ENCODE measurements around the gene TGFBR3.

The TGFBR3 gene

DNA sequence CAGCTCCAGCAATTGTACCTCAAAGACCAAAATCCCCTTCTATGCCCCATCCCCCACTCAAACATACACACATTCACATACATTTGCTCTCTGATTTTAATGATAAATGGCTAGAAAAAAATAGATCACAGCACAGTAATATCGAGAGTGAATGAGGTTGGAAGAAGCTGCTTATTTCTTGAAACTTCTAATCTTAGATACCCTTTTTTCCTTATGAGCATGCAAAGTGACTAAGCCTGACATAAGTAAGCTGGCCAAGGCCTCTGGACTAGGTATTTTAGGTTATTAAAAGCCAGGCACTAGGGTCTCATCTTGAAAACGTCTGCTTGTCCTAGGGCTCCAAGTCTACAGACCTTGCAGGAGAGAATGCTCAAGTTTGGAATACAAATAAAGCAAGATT is 133.6 kb downstream of the TGFBR3 start:
- no peak for DNase-seq

- no peak for DNase-seq
These were observed 134.7 kb downstream of the TGFBR3 start for GRCh38 chr1:91751275-91751674.

GRCh38 chr1:91750398-91750996 is 135.5 kb downstream of the TGFBR3 start:
- DNase-seq = no peak

GRCh38 chr1:91749788-91750231 is 136.1 kb downstream of the TGFBR3 start:
- no peak for DNase-seq

DNA sequence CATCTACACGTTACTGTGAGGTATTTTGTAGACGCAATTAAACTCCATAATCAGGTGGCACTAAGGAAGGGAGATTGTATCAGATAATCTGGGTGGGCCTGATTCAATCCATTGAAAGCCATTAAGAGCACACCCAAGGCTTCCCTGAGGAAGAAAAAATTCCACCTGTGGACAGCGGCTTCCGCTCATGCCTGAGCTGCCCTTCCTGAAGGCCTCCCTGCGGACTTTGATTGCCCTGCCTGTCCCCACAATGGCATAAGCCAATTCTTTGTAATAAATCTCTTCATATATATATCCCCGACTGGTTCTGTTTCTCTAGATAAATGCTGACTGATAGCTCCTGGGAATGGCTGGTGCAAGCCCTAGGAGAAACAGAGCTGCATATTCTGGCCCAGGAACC is 138.3 kb downstream of the TGFBR3 start:
- DNase-seq = no peak

- DNase-seq = no peak
These were observed 139.1 kb downstream of the TGFBR3 start for GRCh38 chr1:91746728-91747338.

DNA sequence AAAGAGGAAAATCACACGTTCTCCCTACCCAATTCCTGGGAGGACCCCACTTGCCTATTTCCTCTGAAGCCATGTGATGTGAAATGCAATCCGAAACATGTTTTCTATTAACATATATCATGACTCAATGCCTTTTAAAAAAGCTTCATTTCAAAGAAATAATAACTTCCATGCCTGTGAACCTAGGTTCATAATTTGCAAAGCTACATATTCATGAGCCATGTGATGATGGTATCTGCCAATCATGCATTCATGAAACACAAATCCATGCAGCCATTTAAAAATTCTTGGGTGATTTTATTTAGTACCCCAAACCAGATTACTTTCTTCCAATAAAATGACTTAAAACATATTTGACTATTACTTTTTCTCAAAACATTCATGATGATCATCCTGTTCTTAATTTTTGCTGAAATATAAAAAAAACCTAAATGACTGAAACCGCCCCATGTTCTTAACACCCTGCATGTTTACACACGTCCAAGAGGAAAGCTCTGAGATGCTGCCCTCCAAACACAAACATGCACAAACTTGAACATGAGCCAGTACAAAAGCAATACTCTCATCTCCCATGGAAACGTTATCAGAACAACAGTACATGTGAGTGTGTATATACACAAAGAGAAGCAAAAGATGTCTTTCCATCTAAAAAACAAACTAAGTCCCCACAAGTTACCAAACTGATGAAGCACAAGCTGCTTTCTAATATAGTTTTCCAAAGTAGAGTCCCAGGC is 140.1 kb downstream of the TGFBR3 start:
- no peak for DNase-seq

DNA sequence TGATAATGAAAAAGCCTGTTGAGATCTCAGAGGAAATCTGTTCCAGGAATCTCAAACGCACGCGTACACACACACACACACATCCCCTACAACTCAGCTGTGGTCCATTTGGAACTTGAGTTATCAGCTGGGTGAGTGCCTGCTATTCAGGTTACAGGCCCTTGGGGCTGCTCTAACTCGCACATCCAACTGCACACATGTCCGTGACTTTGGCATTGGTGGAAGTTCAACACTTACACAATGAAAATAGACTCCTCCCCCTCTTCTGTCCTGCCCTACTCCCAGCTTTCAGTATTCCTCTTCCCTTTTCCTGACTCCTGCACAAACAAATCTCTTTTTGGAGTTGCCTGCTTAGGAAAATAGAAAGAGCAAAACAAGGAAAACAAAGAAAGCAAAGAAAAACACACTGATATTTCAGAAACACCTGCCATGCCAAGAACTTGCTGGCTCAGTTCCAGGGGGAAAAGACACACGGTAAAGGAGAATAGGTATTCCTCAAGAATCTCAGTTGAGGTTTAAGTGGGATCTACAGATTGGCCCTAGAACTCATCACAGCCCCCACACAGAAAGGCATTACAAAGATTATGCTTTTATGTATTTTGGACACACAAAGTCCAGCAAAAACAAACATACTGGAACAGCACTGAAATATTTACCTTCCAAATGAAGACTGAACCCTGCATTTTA is 140.9 kb downstream of the TGFBR3 start:
- no peak for DNase-seq

GRCh38 chr1:91742848-91743292 is 143.1 kb downstream of the TGFBR3 start:
- no peak for DNase-seq

DNA sequence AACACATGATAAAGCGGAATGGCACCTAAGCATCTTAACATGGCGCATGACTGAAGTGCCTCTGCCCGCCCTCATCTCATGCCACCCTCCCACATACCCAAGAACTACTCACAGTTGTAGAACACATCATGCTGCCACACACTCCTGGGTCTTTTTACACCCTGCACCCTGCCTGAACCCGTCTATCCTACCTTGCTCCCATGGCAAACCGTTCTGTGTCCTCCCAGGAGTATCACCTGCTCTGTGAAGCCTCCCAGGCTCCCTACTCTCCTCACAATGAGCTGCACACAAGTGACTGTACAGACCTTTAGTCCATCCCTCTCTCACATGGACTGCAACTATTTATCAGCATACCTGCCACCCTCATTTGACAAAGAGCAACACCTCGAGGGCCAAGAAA is 144.0 kb downstream of the TGFBR3 start:
- no peak for DNase-seq

DNA sequence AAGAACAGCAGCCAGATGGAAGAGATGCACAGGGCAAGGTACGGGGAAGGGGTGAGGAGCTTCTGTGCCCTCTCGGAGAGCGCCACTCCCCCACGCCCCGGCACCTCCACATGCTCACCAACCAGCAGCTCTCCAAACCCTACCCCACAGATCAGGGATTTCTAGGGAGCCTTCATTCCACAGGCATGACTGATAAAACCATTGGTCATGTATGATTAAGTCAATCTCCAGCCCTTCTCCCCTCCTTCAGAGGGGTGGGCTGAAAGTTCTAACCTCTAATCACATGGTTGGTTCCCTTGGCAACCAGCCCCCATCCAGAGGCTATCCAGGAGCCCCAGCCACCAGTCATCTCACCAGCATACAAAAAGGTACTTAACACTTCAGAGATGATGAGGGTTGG is 144.7 kb downstream of the TGFBR3 start:
- no peak for DNase-seq

DNA sequence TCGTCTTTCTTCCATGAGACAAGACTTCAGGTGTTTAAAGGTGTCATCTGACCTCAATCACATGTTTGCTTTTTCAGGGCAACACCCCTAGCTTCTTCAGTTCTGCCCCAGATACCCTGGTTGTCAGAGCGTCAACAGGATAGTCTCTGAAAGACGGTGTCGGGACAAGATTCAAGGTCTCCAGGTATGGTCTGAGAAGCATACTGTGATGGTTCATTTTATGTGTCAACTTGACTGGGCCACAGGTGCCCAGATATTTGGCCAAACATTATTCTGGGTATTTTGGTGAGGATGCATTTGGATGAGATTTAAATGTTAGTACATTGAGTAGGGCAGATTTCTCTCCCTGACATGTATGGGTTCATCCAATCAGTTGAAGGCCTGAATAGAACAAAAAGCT is 148.3 kb downstream of the TGFBR3 start:
- DNase-seq = no peak

DNA sequence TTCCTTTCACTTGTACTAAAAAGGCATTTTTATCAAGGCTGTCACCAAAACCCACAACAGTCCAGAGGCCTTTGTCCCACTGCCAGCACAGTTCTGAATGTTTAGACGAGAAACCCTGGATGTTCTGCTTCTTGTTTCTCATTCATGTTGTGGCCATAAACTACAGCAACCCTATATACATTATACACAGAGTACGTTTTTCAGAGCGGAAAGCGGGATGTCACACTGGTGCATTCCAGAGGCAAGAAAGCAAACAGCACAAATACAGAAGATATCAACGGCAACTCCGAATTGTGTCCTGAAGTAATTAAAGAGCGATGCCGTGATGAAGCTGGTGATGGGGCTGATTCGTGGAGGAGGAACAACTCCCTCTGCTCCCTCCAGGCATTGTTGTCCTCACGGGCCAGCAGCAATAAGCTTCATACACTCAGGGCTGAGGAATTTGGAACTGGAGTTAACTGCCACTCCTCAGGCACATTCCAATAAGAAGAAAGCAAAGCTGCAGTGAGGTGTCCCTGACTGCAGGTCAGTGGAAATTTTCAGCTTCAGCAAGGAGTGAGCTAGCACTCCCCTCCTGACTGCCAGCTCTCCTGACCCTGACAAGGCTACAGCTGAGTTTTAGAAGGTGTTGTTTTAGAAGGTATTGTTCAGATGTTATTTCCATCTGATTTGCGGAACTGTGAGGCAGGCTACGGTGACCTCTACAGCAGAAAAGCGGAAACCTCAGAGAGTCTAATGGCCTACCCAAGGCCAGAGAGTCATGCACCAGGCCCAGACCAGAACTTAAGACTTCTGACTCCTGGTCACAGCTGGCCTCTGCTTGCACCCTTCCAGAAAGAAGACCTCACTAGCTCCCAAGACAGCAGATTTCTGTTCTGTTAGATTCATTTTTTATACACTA is 149.0 kb downstream of the TGFBR3 start:
- no peak for DNase-seq

DNA sequence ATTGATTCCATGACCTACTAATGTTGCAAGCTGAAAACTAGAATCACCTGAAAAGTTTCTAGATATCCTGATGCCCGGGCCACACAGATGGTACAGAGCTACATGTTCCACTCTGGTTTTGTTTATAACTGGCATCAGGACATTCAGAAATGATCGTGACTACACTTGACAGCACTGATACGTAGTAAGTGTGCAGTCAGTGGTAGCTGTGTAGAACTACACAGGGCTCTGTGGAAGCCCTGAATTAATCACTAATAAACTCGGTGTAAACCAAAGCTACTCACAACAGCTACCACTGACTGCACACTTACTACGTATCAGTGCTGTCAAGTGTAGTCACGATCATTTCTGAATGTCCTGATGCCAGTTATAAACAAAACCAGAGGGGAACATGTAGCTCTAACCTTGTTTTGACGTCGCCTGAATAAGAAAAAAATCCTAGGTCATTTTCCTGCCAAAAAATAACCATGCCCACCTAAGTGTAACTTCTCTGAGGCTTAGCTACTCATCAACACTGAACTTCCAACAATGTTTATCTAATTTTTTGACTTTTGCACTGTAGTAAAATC is 149.7 kb downstream of the TGFBR3 start:
- no peak for DNase-seq

- no peak for DNase-seq
These were observed 150.6 kb downstream of the TGFBR3 start for GRCh38 chr1:91735266-91735845.

DNA sequence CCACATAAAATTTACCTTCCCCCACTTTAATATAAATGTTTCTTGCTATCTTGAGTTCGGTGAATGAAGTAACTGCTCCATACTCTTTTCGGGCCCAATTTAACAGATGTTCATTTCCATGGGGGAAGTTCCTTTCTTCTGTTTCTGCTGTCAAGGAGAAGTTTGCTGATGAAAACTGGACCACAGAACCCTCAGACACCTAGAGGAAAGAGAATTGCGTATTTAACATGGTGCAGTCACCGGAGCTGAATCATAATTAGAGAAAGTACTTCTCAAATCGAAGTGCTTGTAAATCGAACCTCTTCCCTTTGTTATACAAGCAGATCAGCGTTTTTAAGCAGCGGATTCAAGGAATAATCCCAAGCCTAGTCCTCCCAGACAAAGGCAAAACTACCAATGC is 151.2 kb downstream of the TGFBR3 start:
- DNase-seq = no peak

GRCh38 chr1:91733108-91733710 is 152.7 kb downstream of the TGFBR3 start:
- no peak for DNase-seq

DNA sequence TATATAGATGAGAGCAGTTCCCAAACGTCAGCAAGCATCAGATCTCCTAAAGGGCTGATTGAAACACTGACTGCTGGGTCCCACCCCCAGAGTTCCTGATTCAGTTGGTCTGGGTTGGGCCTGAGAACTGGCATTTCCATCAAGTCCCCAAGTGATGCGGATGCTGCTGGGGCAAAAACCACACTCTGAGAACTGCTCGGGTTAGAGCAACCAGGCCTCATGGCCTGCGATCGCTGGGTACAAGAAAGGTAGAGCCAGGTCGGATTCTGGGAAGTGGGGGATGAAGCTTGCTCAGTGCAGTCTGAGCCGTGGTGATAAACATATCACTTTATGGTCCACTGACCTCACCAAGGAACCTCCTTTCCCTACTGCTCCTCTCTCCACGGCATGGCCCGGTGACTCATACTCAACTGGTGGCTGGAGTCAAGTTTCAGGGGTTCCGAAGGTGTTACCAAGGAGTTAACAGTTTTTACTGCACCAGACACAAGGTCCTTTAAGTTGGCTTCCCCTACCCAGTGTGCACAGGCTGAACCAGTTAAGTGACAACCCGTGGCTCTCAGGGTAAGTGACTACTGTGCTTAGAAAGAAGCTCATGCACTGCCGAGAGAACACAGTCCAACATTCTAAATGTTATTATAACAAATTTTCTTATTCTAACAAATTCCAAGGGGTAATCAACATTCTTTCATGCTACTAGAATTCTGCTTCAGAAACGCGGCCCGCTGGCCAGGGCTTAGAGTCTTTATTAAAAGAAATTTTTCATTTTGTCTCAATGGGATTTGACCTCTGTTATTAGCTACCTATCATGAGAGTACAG is 153.5 kb downstream of the TGFBR3 start:
- DNase-seq = no peak

DNA sequence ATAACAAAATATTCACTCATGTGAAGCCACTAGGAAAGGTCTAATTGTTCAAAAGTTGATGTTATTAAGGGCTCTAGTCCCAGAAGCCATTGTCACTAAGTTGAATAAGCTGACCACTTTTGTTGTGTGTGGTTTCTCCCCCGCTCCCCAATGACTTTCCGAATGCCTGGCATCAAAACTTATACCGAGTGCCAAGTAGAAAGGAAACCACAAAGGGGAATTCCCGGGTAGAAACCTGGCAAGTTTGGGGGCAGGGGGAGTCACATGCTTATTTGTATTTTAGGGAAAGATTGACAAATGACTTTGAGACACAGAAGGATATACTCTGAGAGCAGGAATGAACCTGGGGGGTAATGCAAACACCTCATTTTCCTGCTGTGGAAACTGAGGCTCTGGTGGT is 154.1 kb downstream of the TGFBR3 start:
- DNase-seq = peak in 2 of 6 experiments; percentile 5 to 9

All from stimulated activated naive CD4-positive, alpha-beta T cell (primary cell).